ENCODE data around the gene TULP1.

DNA sequence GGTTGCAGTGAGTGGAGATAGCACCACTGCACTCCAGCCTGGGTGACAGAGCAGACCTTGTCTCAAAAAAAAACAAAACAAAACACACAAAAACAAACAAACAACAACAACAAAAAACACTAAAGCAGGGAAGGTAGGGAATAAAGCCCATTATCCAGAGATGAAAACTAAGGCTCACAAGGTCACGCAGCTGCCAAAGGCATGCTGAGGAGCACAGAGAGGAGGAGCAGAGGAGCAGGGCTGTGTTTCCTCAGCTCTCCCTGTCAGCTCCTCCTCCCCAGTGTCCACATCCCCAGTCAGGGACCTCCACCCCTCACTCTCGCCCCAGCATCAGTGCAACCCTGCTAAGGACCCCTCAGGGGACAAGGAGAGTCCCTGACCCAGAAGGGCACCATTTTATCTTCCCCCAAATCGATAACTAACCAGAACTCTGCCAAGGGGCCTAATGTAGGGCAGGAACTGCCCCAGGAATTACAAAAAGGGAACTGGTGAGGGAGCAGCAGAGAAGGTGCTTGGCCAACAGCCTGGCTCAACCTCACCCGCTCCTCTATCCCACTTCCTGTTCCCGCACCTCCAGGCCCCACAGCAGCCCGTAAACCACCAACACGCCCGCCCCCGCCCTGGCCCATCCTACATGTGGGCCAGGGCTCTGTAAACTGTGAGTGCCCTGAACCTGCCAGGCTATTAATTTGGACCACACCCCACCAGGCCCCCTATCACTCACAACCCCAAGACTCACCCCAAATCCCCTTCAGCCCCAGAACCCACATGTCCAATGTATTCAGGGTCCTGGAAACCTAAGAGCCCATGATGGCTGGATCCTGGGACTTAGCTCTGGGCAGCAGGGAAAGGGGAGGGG lies 24.8 kb downstream of the TULP1 start:
- TF ChIP-seq NFIC (IDR thresholded peaks at IDR 0.05): no peak
- no peak for TF ChIP-seq EGR1 (IDR thresholded peaks at IDR 0.05)
- TF ChIP-seq, protein P1, sequence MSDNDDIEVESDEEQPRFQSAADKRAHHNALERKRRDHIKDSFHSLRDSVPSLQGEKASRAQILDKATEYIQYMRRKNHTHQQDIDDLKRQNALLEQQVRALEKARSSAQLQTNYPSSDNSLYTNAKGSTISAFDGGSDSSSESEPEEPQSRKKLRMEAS (IDR thresholded peaks at IDR 0.05): no peak
- no peak for TF ChIP-seq TAF1 (IDR thresholded peaks at IDR 0.05; ENCODE audit: low read depth)
- TF ChIP-seq, protein P2, sequence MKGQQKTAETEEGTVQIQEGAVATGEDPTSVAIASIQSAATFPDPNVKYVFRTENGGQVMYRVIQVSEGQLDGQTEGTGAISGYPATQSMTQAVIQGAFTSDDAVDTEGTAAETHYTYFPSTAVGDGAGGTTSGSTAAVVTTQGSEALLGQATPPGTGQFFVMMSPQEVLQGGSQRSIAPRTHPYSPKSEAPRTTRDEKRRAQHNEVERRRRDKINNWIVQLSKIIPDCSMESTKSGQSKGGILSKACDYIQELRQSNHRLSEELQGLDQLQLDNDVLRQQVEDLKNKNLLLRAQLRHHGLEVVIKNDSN (IDR thresholded peaks at IDR 0.05): no peak
- no peak for TF ChIP-seq YY1 (IDR thresholded peaks at IDR 0.05; ENCODE audit: low read depth)
- no peak for TF ChIP-seq ZBTB7A (IDR thresholded peaks at IDR 0.05; ENCODE audit: low read depth)
- TF ChIP-seq EP300 (IDR thresholded peaks at IDR 0.05; ENCODE audit: borderline replicate concordance): no peak
- TF ChIP-seq FOXM1 (IDR thresholded peaks at IDR 0.05; ENCODE audit: borderline replicate concordance, low read depth): no peak
- TF ChIP-seq, protein P3, sequence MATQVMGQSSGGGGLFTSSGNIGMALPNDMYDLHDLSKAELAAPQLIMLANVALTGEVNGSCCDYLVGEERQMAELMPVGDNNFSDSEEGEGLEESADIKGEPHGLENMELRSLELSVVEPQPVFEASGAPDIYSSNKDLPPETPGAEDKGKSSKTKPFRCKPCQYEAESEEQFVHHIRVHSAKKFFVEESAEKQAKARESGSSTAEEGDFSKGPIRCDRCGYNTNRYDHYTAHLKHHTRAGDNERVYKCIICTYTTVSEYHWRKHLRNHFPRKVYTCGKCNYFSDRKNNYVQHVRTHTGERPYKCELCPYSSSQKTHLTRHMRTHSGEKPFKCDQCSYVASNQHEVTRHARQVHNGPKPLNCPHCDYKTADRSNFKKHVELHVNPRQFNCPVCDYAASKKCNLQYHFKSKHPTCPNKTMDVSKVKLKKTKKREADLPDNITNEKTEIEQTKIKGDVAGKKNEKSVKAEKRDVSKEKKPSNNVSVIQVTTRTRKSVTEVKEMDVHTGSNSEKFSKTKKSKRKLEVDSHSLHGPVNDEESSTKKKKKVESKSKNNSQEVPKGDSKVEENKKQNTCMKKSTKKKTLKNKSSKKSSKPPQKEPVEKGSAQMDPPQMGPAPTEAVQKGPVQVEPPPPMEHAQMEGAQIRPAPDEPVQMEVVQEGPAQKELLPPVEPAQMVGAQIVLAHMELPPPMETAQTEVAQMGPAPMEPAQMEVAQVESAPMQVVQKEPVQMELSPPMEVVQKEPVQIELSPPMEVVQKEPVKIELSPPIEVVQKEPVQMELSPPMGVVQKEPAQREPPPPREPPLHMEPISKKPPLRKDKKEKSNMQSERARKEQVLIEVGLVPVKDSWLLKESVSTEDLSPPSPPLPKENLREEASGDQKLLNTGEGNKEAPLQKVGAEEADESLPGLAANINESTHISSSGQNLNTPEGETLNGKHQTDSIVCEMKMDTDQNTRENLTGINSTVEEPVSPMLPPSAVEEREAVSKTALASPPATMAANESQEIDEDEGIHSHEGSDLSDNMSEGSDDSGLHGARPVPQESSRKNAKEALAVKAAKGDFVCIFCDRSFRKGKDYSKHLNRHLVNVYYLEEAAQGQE (IDR thresholded peaks at IDR 0.05; ENCODE audit: low read depth): no peak
- TF ChIP-seq TCF12 (IDR thresholded peaks at IDR 0.05; ENCODE audit: low read depth): no peak

Measured in Ishikawa (cell line).